HCT116 (cell line): Measurements from ENCODE around the gene FMN1. TPM values are rescaled to one million over a fixed set of nuclear protein-coding genes. Genes with fewer than 3 reads are reported as not detected.

Source experiments
- ATAC-seq: fragments of 200-7000 bp; cut with Tn5 transposase; 2 replicates; pipeline ENCODE4 v1.9.1; 2020; ENCODE audit warnings: mild to moderate bottlenecking, moderate library complexity
- BruUV-seq: library from RNA; stranded (reverse); fragments of 400-500 nt; replicated peaks from 2 replicates; lab custom pipeline; 2021; lab: Mats Ljungman, UMichigan
- CTCF ChIA-PET: fragments of 300-600 bp; sonication (Branson Sonifier 250); formaldehyde crosslinking; loops from one replicate; lab custom pipeline; 2021; ENCODE audit warnings: antibody characterized with exemption; lab: Charles Lee
- POLR2A ChIA-PET: fragments of 300-600, 350-600 bp; sonication (Branson Sonifier 250); formaldehyde crosslinking; loops from one replicate; lab custom pipeline; 2021; ENCODE audit warnings: antibody characterized with exemption; lab: Charles Lee
- RAD21 ChIA-PET, 2 experiments: fragments of 300-600 bp; sonication (Branson Sonifier 250); formaldehyde crosslinking; loops; one replicate each; lab custom pipeline; 2023; ENCODE audit warnings: low total read pairs in 2 of 2; ENCODE audit not compliant: uncharacterized antibody in 2 of 2, unreplicated experiment in 2 of 2, low non-redundant PET in 1 of 2; lab: Charles Lee
- DNase-seq: peaks from one replicate; pipeline ENCODE4 v3.0.0-alpha.2; 2010; ENCODE audit warnings: low read depth, low spot score
- H2AFZ ChIP-seq: fragments of 200-600 bp; shearing (Covaris generic), sonication (generic); 2 replicates; pipeline ENCODE4 v1.6.1; 2017; ENCODE audit warnings: low read depth, mixed run types, mixed read lengths, antibody characterized with exemption, low read length; ENCODE audit not compliant: poor library complexity, severe bottlenecking
- H3K27ac ChIP-seq: 2 replicates; pipeline ENCODE4 v1.5.1; 2012; ENCODE audit warnings: low read depth, low read length
- H3K27me3 ChIP-seq: fragments of 200-600 bp; sonication (generic); 2 replicates; pipeline ENCODE4 v1.6.1; 2016; ENCODE audit warnings: mixed run types, low read length, mixed read lengths; ENCODE audit not compliant: insufficient read depth
- H3K36me3 ChIP-seq, 2 experiments: fragments of 200-500 bp in 1 of 2; fragments of 200-600 bp in 1 of 2; sonication (Bioruptor generic) in 1 of 2; sonication (generic) in 1 of 2; 2 replicates each; pipeline versions ENCODE4 v1.5.1 to v1.6.1; 2014 to 2016; ENCODE audit warnings: low read length in 2 of 2, inconsistent platforms in 1 of 2, mixed read lengths in 1 of 2, mixed run types in 1 of 2; ENCODE audit not compliant: insufficient read depth in 2 of 2, control insufficient read depth in 1 of 2
- H3K4me1 ChIP-seq, 2 experiments: fragments of 200-600 bp in 1 of 2; sonication (generic) in 1 of 2; 2 replicates each; pipeline versions ENCODE4 v1.5.1 to v1.6.1; 2012 to 2017; ENCODE audit warnings: low read length in 2 of 2, inconsistent platforms in 1 of 2, mild to moderate bottlenecking in 1 of 2, mixed read lengths in 1 of 2, mixed run types in 1 of 2, moderate library complexity in 1 of 2; ENCODE audit not compliant: insufficient read depth in 2 of 2, control insufficient read depth in 1 of 2
- H3K4me2 ChIP-seq: fragments of 200-600 bp; sonication (generic); 2 replicates; pipeline ENCODE4 v1.6.1; 2017; ENCODE audit warnings: mixed run types, low read length, mixed read lengths
- H3K4me3 ChIP-seq, 2 experiments: fragments of 200-600 bp in 1 of 2; sonication (generic) in 1 of 2; replicated peaks in 1 of 2; 2 replicates each; pipeline ENCODE4 v1.5.1; 2011 to 2016; ENCODE audit warnings: low read length in 2 of 2, control low read depth in 1 of 2, low read depth in 1 of 2, mild to moderate bottlenecking in 1 of 2, mixed read lengths in 1 of 2, mixed run types in 1 of 2
- H3K79me2 ChIP-seq: fragments of 200-600 bp; sonication (generic); 2 replicates; pipeline ENCODE4 v1.6.1; 2017; ENCODE audit warnings: mild to moderate bottlenecking, mixed run types, low read length, moderate library complexity, mixed read lengths; ENCODE audit not compliant: insufficient read depth
- H3K9ac ChIP-seq: fragments of 200-600 bp; sonication (generic); 2 replicates; pipeline ENCODE4 v1.6.1; 2016; ENCODE audit warnings: low read length, mixed read lengths
- H3K9me2 ChIP-seq: fragments of 200-600 bp; sonication (generic), shearing (Covaris generic); 2 replicates; pipeline ENCODE4 v1.6.1; 2017; ENCODE audit warnings: mixed run types, mild to moderate bottlenecking, moderate library complexity; ENCODE audit not compliant: insufficient read depth
- H3K9me3 ChIP-seq, 2 experiments: fragments of 200-500 bp in 1 of 2; fragments of 200-600 bp in 1 of 2; sonication (Bioruptor generic) in 1 of 2; sonication (generic) in 1 of 2; 2 replicates each; pipeline ENCODE4 v1.6.1; 2014 to 2017; ENCODE audit warnings: low read length in 2 of 2, mixed read lengths in 2 of 2, inconsistent platforms in 1 of 2, low read depth in 1 of 2, mild to moderate bottlenecking in 1 of 2, mixed run types in 1 of 2, moderate library complexity in 1 of 2; ENCODE audit not compliant: control insufficient read depth in 1 of 2, insufficient read depth in 1 of 2
- H4K20me1 ChIP-seq: fragments of 200-600 bp; sonication (generic), shearing (Covaris generic); 2 replicates; pipeline ENCODE4 v1.6.1; 2017; ENCODE audit warnings: mixed run types, mild to moderate bottlenecking, moderate library complexity; ENCODE audit not compliant: insufficient read depth
- CBX3 ChIP-seq: IDR thresholded peaks from 2 replicates; pipeline ENCODE4 v1.6.1; 2012; ENCODE audit warnings: low read depth
- EGR1 ChIP-seq: IDR thresholded peaks from 2 replicates; pipeline ENCODE4 v1.6.1; 2012; ENCODE audit warnings: low read depth
- intact Hi-C: fragments of 100-400 bp; cut with micrococcal nuclease; formaldehyde crosslinking; loops from 2 replicates; pipeline ENCODE4 v1.10.0; 2022
- total RNA-seq: library from RNA; stranded (reverse); gene quantifications from one replicate; pipeline ENCODE4 v1.2.1, GENCODE V29; 2021; ENCODE audit not compliant: unreplicated experiment
- TF ChIP-seq, protein P1 (sequence below): IDR thresholded peaks from 2 replicates; pipeline ENCODE4 v1.6.1; 2012; ENCODE audit warnings: low read depth

Gene FMN1
- total RNA-seq, 1 experiment from 2014 or later, result 0.39 TPM

DNA sequence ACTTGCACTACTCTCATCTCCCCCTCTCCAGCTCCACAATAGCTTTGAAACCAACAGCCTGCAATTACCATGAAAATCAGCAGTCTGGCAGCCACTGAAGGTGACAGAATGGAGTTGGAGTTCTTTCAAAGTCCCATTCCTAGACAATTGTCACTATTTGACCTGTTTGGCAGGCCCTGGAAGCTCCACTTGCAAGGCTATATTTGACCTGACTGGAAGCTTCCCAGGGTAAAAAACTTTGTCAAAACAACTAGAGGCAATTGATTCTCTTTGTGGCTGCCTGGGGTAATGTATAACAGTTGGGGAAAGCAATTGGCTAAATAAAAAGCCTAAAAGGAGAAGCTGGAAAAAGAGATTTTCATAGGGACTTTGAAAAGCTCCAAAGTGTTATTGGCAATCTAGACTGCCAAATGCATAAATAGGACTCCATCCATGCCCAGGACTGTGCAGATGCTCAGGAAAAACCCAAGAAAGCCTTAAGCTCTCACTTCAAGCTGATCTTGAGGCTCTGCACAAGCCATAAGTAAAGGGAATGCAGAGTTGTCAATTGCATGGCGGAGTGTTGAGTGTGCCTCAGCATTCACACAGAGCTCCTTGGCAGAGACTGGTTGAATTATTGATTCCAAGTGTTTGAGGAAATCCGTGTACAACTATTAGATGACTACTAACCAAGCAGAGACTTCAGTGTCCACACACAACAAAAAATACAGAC lies 458.4 kb downstream of the FMN1 start:
- RAD21 ChIA-PET, result no interaction called here
- Histone ChIP-seq H3K4me3 (no peak overlapping the region), H3K27me3 (no peaks in the 10 kb centered on the region), H3K9ac (no peak overlapping the region), H3K79me2 (no peaks in the 10 kb centered on the region), H3K9me2 (no peaks in the 10 kb centered on the region), H3K9me3 (no peaks in the 10 kb centered on the region), H3K27ac (no peak overlapping the region), H3K4me1 (peaks cover under 1 to 4% of the 10 kb centered on the region in 2 experiments; a peak in 3 of 4 replicates), H4K20me1 (no peaks in the 10 kb centered on the region), H3K36me3 (no peaks in the 10 kb centered on the region), H2AFZ (no peak overlapping the region), H3K4me2 (no peak overlapping the region)
- intact Hi-C loops, result no loop called here
- ATAC-seq (no peak), DNase-seq (no peak)
- BruUV-seq, result no TSS peak
- CTCF ChIA-PET, result no interaction called here
- no peak for TF ChIP-seq EGR1
- no peak for TF ChIP-seq CBX3
- POLR2A ChIA-PET, result no interaction called here

DNA sequence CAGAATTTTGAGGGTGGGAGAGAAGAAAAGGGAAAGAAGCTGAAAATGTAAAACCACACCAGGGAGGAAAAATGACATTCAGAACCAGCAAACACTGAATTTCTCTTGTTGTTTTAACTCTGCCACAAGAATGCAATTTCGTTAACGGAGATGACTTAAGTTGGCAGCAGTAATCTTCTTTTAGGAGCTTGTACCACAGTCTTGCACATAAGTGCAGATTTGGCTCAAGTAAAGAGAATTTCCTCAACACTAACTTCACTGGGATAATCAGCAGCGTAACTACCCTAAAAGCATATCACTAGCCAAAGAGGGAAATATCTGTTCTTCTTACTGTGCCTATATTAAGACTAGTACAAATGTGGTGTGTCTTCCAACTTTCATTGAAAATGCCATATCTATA lies 461.2 kb downstream of the FMN1 start:
- intact Hi-C loops, result no loop called here
- ATAC-seq, result no peak

More for the DNA sequence above, 461.2 kb downstream of the FMN1 start:
- TF ChIP-seq, protein P1, sequence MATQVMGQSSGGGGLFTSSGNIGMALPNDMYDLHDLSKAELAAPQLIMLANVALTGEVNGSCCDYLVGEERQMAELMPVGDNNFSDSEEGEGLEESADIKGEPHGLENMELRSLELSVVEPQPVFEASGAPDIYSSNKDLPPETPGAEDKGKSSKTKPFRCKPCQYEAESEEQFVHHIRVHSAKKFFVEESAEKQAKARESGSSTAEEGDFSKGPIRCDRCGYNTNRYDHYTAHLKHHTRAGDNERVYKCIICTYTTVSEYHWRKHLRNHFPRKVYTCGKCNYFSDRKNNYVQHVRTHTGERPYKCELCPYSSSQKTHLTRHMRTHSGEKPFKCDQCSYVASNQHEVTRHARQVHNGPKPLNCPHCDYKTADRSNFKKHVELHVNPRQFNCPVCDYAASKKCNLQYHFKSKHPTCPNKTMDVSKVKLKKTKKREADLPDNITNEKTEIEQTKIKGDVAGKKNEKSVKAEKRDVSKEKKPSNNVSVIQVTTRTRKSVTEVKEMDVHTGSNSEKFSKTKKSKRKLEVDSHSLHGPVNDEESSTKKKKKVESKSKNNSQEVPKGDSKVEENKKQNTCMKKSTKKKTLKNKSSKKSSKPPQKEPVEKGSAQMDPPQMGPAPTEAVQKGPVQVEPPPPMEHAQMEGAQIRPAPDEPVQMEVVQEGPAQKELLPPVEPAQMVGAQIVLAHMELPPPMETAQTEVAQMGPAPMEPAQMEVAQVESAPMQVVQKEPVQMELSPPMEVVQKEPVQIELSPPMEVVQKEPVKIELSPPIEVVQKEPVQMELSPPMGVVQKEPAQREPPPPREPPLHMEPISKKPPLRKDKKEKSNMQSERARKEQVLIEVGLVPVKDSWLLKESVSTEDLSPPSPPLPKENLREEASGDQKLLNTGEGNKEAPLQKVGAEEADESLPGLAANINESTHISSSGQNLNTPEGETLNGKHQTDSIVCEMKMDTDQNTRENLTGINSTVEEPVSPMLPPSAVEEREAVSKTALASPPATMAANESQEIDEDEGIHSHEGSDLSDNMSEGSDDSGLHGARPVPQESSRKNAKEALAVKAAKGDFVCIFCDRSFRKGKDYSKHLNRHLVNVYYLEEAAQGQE, result no peak
- RAD21 ChIA-PET, result no interaction called here
- POLR2A ChIA-PET, result no interaction called here
- Histone ChIP-seq H3K27me3 (no peaks in the 10 kb centered on the region), H2AFZ (no peak overlapping the region), H3K4me1 (peaks cover 12 to 18% of the 10 kb centered on the region in 2 experiments; a peak in 3 of 4 replicates), H3K79me2 (no peaks in the 10 kb centered on the region), H3K9me2 (no peaks in the 10 kb centered on the region), H3K36me3 (no peaks in the 10 kb centered on the region), H3K4me2 (no peak overlapping the region), H4K20me1 (no peaks in the 10 kb centered on the region), H3K4me3 (no peak overlapping the region), H3K9me3 (no peaks in the 10 kb centered on the region), H3K9ac (no peak overlapping the region), H3K27ac (no peak overlapping the region)
- DNase-seq, result no peak
- CTCF ChIA-PET, result no interaction called here
- BruUV-seq, result no TSS peak
